NCI-H510A treated with DMSO at 0.1 percent for 48 hours (cell line): ENCODE results near the gene PPIF.

Experiments used
- DNase-seq: peaks from one replicate; lab custom pipeline; 2025; lab: John Stamatoyannopoulos, UW

Gene PPIF

GRCh38 chr10:79313911-79314439, 33.3 kb upstream of the PPIF start:
- no peak for DNase-seq

- no peak for DNase-seq
Measured at GRCh38 chr10:79314761-79315601, 32.3 kb upstream of the PPIF start.

- DNase-seq, result no peak
Measured at GRCh38 chr10:79315602-79315920, 31.7 kb upstream of the PPIF start.

GRCh38 chr10:79316671-79317431, 30.4 kb upstream of the PPIF start:
- peak; percentile 25 for DNase-seq

- DNase-seq, result no peak
Measured at GRCh38 chr10:79318369-79318768, 28.9 kb upstream of the PPIF start.

GRCh38 chr10:79319115-79319771, 28.0 kb upstream of the PPIF start:
- DNase-seq, result no peak

- DNase-seq, result no peak
Measured at GRCh38 chr10:79320316-79320715, 27.0 kb upstream of the PPIF start.

GRCh38 chr10:79320820-79321493, 26.3 kb upstream of the PPIF start:
- DNase-seq, result no peak

GRCh38 chr10:79321494-79321882, 25.8 kb upstream of the PPIF start:
- DNase-seq, result no peak

- no peak for DNase-seq
Measured at GRCh38 chr10:79321951-79322350, 25.3 kb upstream of the PPIF start.

GRCh38 chr10:79322616-79323543, 24.4 kb upstream of the PPIF start:
- no peak for DNase-seq

- DNase-seq, result no peak
Measured at GRCh38 chr10:79323602-79324001, 23.7 kb upstream of the PPIF start.

- DNase-seq, result no peak
Measured at GRCh38 chr10:79324032-79324695, 23.1 kb upstream of the PPIF start.

- DNase-seq, result no peak
Measured at GRCh38 chr10:79326361-79327089, 20.7 kb upstream of the PPIF start.

- DNase-seq, result no peak
Measured at GRCh38 chr10:79327090-79327457, 20.2 kb upstream of the PPIF start.

GRCh38 chr10:79328147-79328701, 19.0 kb upstream of the PPIF start:
- no peak for DNase-seq

GRCh38 chr10:79328737-79329504, 18.3 kb upstream of the PPIF start:
- DNase-seq, result no peak

GRCh38 chr10:79329529-79329928, 17.7 kb upstream of the PPIF start:
- no peak for DNase-seq

GRCh38 chr10:79331226-79331625, 16.0 kb upstream of the PPIF start:
- DNase-seq, result no peak
